HCT116 (cell line): ENCODE results near the gene SPDYE1. TPM values are rescaled to one million over a fixed set of nuclear protein-coding genes. Genes with fewer than 3 reads are reported as not detected.
"Not testable (repeated sequence)": the region's sequence is repeated elsewhere in the genome, so short reads cannot be mapped to it uniquely, and the experiment has no call there.

Experiments
- ATAC-seq: fragments of 200-7000 bp; cut with Tn5 transposase; 2 replicates; pipeline ENCODE4 v1.9.1; 2020; ENCODE audit warnings: mild to moderate bottlenecking, moderate library complexity
- BruUV-seq: library from RNA; stranded (reverse); fragments of 400-500 nt; replicated peaks from 2 replicates; lab custom pipeline; 2021; lab: Mats Ljungman, UMichigan
- CTCF ChIA-PET: fragments of 300-600 bp; sonication (Branson Sonifier 250); formaldehyde crosslinking; loops from one replicate; lab custom pipeline; 2021; ENCODE audit warnings: antibody characterized with exemption; lab: Charles Lee
- POLR2A ChIA-PET: fragments of 300-600, 350-600 bp; sonication (Branson Sonifier 250); formaldehyde crosslinking; loops from one replicate; lab custom pipeline; 2021; ENCODE audit warnings: antibody characterized with exemption; lab: Charles Lee
- RAD21 ChIA-PET, 2 experiments: fragments of 300-600 bp; sonication (Branson Sonifier 250); formaldehyde crosslinking; loops; one replicate each; lab custom pipeline; 2023; ENCODE audit warnings: low total read pairs in 2 of 2; ENCODE audit not compliant: uncharacterized antibody in 2 of 2, unreplicated experiment in 2 of 2, low non-redundant PET in 1 of 2; lab: Charles Lee
- DNase-seq: peaks from one replicate; pipeline ENCODE4 v3.0.0-alpha.2; 2010; ENCODE audit warnings: low read depth, low spot score
- H2AFZ ChIP-seq: fragments of 200-600 bp; shearing (Covaris generic), sonication (generic); 2 replicates; pipeline ENCODE4 v1.6.1; 2017; ENCODE audit warnings: low read depth, mixed run types, mixed read lengths, antibody characterized with exemption, low read length; ENCODE audit not compliant: poor library complexity, severe bottlenecking
- H3K27ac ChIP-seq: 2 replicates; pipeline ENCODE4 v1.5.1; 2012; ENCODE audit warnings: low read depth, low read length
- H3K27me3 ChIP-seq: fragments of 200-600 bp; sonication (generic); 2 replicates; pipeline ENCODE4 v1.6.1; 2016; ENCODE audit warnings: mixed run types, low read length, mixed read lengths; ENCODE audit not compliant: insufficient read depth
- H3K36me3 ChIP-seq, 2 experiments: fragments of 200-500 bp in 1 of 2; fragments of 200-600 bp in 1 of 2; sonication (Bioruptor generic) in 1 of 2; sonication (generic) in 1 of 2; 2 replicates each; pipeline versions ENCODE4 v1.5.1 to v1.6.1; 2014 to 2016; ENCODE audit warnings: low read length in 2 of 2, inconsistent platforms in 1 of 2, mixed read lengths in 1 of 2, mixed run types in 1 of 2; ENCODE audit not compliant: insufficient read depth in 2 of 2, control insufficient read depth in 1 of 2
- H3K4me1 ChIP-seq, 2 experiments: fragments of 200-600 bp in 1 of 2; sonication (generic) in 1 of 2; 2 replicates each; pipeline versions ENCODE4 v1.5.1 to v1.6.1; 2012 to 2017; ENCODE audit warnings: low read length in 2 of 2, inconsistent platforms in 1 of 2, mild to moderate bottlenecking in 1 of 2, mixed read lengths in 1 of 2, mixed run types in 1 of 2, moderate library complexity in 1 of 2; ENCODE audit not compliant: insufficient read depth in 2 of 2, control insufficient read depth in 1 of 2
- H3K4me2 ChIP-seq: fragments of 200-600 bp; sonication (generic); 2 replicates; pipeline ENCODE4 v1.6.1; 2017; ENCODE audit warnings: mixed run types, low read length, mixed read lengths
- H3K4me3 ChIP-seq, 2 experiments: fragments of 200-600 bp in 1 of 2; sonication (generic) in 1 of 2; replicated peaks in 1 of 2; 2 replicates each; pipeline ENCODE4 v1.5.1; 2011 to 2016; ENCODE audit warnings: low read length in 2 of 2, control low read depth in 1 of 2, low read depth in 1 of 2, mild to moderate bottlenecking in 1 of 2, mixed read lengths in 1 of 2, mixed run types in 1 of 2
- H3K79me2 ChIP-seq: fragments of 200-600 bp; sonication (generic); 2 replicates; pipeline ENCODE4 v1.6.1; 2017; ENCODE audit warnings: mild to moderate bottlenecking, mixed run types, low read length, moderate library complexity, mixed read lengths; ENCODE audit not compliant: insufficient read depth
- H3K9ac ChIP-seq: fragments of 200-600 bp; sonication (generic); 2 replicates; pipeline ENCODE4 v1.6.1; 2016; ENCODE audit warnings: low read length, mixed read lengths
- H3K9me2 ChIP-seq: fragments of 200-600 bp; sonication (generic), shearing (Covaris generic); 2 replicates; pipeline ENCODE4 v1.6.1; 2017; ENCODE audit warnings: mixed run types, mild to moderate bottlenecking, moderate library complexity; ENCODE audit not compliant: insufficient read depth
- H3K9me3 ChIP-seq, 2 experiments: fragments of 200-500 bp in 1 of 2; fragments of 200-600 bp in 1 of 2; sonication (Bioruptor generic) in 1 of 2; sonication (generic) in 1 of 2; 2 replicates each; pipeline ENCODE4 v1.6.1; 2014 to 2017; ENCODE audit warnings: low read length in 2 of 2, mixed read lengths in 2 of 2, inconsistent platforms in 1 of 2, low read depth in 1 of 2, mild to moderate bottlenecking in 1 of 2, mixed run types in 1 of 2, moderate library complexity in 1 of 2; ENCODE audit not compliant: control insufficient read depth in 1 of 2, insufficient read depth in 1 of 2
- H4K20me1 ChIP-seq: fragments of 200-600 bp; sonication (generic), shearing (Covaris generic); 2 replicates; pipeline ENCODE4 v1.6.1; 2017; ENCODE audit warnings: mixed run types, mild to moderate bottlenecking, moderate library complexity; ENCODE audit not compliant: insufficient read depth
- intact Hi-C: fragments of 100-400 bp; cut with micrococcal nuclease; formaldehyde crosslinking; loops from 2 replicates; pipeline ENCODE4 v1.10.0; 2022
- total RNA-seq: library from RNA; stranded (reverse); gene quantifications from one replicate; pipeline ENCODE4 v1.2.1, GENCODE V29; 2021; ENCODE audit not compliant: unreplicated experiment

The SPDYE1 gene
- total RNA-seq, 1 experiment from 2014 or later, result not detected

- intact Hi-C loops, BruUV-seq: not testable (repeated sequence)
These were observed 40.3 kb downstream of the SPDYE1 start for GRCh38 chr7:44037951-44038350.

GRCh38 chr7:44038553-44038952 lies 40.9 kb downstream of the SPDYE1 start:
- H3K9me2 ChIP-seq, H3K79me2 ChIP-seq, ATAC-seq, H3K4me1 ChIP-seq, H2AFZ ChIP-seq, H3K4me3 ChIP-seq, RAD21 ChIA-PET, H3K27ac ChIP-seq, intact Hi-C loops, H4K20me1 ChIP-seq, H3K9ac ChIP-seq, BruUV-seq, H3K36me3 ChIP-seq, DNase-seq, H3K27me3 ChIP-seq, CTCF ChIA-PET, H3K9me3 ChIP-seq: not testable (repeated sequence)
- POLR2A ChIA-PET, result interaction anchor here (0.6 kb wide), 1 partner anchor 9 kb away, joined by 3 read pairs; no protein-coding TSS in a partner anchor
- 0 out of 2 replicates have a peak overlapping the region, but pooled peaks have one; percentile 62 for H3K4me2 ChIP-seq

More at GRCh38 chr7:44037951-44038350, 40.3 kb downstream of the SPDYE1 start:
- POLR2A ChIA-PET, H3K79me2 ChIP-seq, CTCF ChIA-PET, RAD21 ChIA-PET, ATAC-seq, H3K27ac ChIP-seq, H3K9me3 ChIP-seq, H3K9me2 ChIP-seq, H3K9ac ChIP-seq, H3K36me3 ChIP-seq, H4K20me1 ChIP-seq, H2AFZ ChIP-seq, H3K4me3 ChIP-seq, H3K4me2 ChIP-seq, DNase-seq, H3K4me1 ChIP-seq, H3K27me3 ChIP-seq: not testable (repeated sequence)

GRCh38 chr7:44038961-44039558 lies 41.4 kb downstream of the SPDYE1 start:
- H3K27ac ChIP-seq, BruUV-seq, H3K79me2 ChIP-seq, H3K9me2 ChIP-seq, H3K9ac ChIP-seq, intact Hi-C loops, H3K36me3 ChIP-seq, H4K20me1 ChIP-seq, H3K9me3 ChIP-seq, CTCF ChIA-PET, RAD21 ChIA-PET, H3K27me3 ChIP-seq: not testable (repeated sequence)
- DNase-seq, result peak; percentile 49
- peak overlapping the region; percentile 54 for H2AFZ ChIP-seq
- peak overlapping the region in 1 of 2 experiments; percentile 23; a peak in 2 of 4 replicates for H3K4me3 ChIP-seq
- peaks cover 8 to 15% of the 10 kb centered on the region in 2 experiments; a peak in 3 of 4 replicates for H3K4me1 ChIP-seq
- peak; percentile 76 for ATAC-seq
- POLR2A ChIA-PET, result interaction anchor here (0.6 kb wide), 1 partner anchor 9 kb away, joined by 3 read pairs; no protein-coding TSS in a partner anchor
- peak overlapping the region; percentile 62 for H3K4me2 ChIP-seq

- intact Hi-C loops, H3K4me3 ChIP-seq, H2AFZ ChIP-seq, H4K20me1 ChIP-seq, DNase-seq, H3K36me3 ChIP-seq, H3K27ac ChIP-seq, CTCF ChIA-PET, ATAC-seq, H3K4me2 ChIP-seq, H3K9me2 ChIP-seq, H3K79me2 ChIP-seq, BruUV-seq, H3K9ac ChIP-seq, H3K9me3 ChIP-seq, RAD21 ChIA-PET, POLR2A ChIA-PET, H3K27me3 ChIP-seq: not testable (repeated sequence)
- peaks cover 8 to 17% of the 10 kb centered on the region in 2 experiments; a peak in 3 of 4 replicates for H3K4me1 ChIP-seq
These were observed 42.2 kb downstream of the SPDYE1 start for GRCh38 chr7:44039800-44040492.
